GM12873 (cell line): ENCODE data around the gene SLC9C1.

ENCODE experiments used
- TF ChIP-seq, protein P1 (sequence below): IDR thresholded peaks from 2 replicates; pipeline ENCODE4 v1.5.1; 2012; ENCODE audit warnings: low read depth, mild to moderate bottlenecking, moderate library complexity, low read length, control low read depth; ENCODE audit not compliant: insufficient read depth; ENCODE audit errors: missing control alignments

The SLC9C1 gene

DNA sequence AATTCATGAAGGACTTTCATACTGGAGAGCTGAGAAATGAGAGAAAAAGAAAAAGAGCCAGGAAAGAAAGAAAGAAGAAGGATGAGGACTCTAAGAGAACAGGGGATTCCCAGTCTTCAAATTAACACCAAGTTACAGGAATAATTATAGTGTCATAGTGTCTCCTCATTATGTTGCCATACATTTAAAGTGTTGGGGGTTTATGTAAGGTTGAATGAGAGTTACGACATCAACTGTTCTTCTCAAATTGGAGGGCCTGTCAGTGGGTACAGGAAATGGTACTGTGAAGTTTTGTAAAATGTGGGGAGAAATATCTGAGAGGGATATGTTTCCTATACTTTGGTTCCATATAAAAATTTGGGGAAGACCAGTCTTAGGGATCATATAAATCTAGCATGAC is 26.7 kb upstream of the SLC9C1 start:
- TF ChIP-seq, protein P1, sequence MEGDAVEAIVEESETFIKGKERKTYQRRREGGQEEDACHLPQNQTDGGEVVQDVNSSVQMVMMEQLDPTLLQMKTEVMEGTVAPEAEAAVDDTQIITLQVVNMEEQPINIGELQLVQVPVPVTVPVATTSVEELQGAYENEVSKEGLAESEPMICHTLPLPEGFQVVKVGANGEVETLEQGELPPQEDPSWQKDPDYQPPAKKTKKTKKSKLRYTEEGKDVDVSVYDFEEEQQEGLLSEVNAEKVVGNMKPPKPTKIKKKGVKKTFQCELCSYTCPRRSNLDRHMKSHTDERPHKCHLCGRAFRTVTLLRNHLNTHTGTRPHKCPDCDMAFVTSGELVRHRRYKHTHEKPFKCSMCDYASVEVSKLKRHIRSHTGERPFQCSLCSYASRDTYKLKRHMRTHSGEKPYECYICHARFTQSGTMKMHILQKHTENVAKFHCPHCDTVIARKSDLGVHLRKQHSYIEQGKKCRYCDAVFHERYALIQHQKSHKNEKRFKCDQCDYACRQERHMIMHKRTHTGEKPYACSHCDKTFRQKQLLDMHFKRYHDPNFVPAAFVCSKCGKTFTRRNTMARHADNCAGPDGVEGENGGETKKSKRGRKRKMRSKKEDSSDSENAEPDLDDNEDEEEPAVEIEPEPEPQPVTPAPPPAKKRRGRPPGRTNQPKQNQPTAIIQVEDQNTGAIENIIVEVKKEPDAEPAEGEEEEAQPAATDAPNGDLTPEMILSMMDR, result no peak

DNA sequence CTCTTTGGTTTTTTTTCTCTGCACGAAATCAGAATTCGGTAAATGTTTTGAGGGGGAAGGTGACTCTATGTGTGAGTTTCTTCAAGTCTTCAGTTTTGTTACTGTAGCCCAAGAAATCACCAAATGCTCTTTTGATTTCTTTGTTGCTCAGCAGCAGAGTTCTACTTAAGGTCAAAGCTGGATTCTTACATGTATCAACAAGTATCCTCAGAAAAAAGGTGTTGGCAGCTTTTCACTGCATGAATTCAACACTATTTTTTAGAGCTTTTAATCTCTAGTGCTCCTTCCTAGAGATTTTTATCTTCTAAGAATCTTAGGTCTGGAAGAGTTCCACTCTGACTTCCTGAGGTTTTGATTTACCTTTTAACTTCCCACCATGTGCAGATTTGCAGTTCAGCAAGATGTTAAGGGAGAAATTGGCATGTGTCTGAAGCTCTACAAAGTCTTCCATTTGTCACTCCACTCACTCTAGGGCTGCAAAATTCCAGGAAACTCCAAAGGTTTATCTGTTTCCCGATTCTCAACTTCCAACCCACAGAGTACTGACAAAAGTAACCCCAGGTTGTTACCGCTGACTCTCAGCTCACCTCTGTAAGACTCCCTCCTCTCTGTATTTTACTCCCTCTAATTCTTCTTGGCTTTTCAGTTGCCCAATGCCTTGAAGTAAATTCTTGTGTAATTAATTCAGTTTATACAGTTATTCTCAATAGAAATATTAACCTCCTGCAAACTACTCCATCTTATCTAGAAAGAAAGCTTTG is 25.7 kb upstream of the SLC9C1 start:
- TF ChIP-seq, protein P1, result no peak

DNA sequence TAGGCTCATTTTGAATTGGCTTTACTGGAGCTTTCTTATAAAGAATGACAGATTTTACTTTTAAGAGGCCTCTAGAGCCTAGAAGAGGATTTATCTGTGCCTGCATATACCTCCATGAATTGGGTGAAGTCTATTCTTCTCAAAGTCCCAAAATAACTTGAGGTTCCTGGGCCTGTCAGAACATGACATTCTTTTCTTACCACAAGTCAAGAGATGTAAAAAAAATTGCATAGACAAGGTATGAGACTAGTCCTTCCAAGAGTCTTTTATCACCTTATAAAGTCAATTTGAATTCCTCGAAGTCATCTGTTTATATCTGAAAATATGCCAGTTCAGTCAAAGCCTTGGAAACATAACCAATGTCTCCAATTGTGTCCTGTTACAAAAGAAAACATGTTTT is 21.8 kb upstream of the SLC9C1 start:
- TF ChIP-seq, protein P1, result no peak

DNA sequence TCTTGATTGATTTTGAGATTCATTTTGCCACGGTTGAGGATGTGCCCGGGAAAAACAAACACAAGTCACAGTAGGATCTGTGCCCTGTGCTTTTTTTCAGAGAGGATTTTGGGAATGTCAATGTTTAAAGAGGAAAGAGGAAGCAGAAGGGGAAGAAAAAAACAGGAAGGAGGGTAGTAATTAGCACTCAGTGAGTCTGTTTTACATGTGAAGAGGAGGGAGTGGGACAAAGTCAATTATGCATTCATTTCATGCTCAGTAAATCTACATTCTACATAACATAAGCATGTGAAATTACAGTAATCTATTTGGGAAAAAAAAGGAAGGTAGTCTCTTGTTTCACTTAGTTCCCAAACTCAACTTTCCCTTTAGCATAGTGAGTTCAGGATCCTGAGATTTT is 20.6 kb upstream of the SLC9C1 start:
- TF ChIP-seq, protein P1, result no peak

DNA sequence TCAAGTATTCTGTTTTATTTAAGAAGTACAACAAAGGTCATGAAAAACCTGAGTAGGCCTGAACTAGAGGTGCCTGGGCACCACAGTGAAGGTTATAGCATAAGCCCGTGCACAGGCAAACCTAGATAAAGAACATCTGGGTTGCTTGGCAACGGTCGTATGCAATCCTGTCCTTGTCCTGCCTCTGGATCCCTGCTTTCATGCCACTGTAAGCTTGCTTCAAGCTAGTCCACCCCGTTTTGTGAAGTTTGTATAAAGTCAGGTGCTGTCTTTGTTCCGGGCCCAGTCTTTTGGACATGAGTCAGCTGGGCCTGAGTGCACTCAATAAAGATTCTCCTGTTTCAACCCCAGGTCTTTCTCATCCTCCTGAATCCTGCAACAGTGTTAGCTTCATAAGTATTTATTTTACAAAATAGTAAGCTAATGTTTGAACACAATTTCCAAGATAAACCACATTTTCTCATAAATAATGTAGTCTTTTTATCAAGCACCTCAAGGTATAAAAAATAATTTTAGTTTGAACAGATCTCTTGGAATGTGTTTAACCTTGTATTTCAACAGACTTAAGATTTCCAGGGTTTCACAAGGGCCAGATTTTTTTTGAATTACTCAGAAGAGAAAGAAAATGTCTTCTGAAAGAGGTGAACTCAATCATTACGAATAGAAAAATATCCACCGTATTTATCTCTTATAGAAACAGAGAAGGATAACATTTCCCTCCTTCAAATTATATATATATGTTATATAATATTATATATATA is 14.3 kb upstream of the SLC9C1 start:
- TF ChIP-seq, protein P1, result no peak

DNA sequence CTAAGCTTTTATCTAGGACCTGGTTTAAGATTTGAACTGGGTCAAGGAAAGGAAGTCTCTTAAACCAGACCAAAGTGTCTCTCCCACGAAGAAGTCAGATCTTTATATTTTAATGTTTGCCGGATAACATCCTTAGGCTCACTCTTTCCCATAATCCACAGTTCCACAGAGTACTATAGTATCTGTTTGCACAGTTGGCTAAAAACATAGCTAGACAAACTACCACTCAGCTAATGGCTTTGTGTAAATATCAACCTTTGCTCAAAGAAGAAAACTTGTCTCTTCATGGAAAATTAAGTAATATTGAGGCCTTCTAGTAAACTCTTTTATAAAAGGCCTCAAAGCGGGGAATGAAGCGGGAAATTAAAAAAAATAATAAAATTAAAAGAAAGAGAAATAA is 13.5 kb upstream of the SLC9C1 start:
- TF ChIP-seq, protein P1, result no peak

DNA sequence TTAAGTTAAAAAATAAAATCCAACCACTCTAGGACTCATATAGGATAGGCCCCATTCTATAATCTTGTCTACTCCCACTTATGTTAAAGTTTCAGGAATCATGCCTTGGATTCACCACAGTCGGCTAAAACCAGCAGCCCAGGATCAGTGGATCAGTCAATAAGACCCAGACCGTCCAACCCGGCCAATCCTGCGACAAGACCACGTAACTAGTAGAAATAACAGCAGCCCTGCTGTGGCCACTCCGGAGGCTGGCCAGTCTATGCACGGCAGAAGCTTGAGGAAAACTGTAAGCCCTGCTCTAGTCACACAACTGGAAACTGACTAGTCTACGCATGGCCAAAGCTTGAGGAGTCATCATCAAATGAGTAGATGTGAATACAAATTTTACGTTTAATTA is 12.8 kb upstream of the SLC9C1 start:
- TF ChIP-seq, protein P1, result no peak
